ENCODE data around the gene CTSL.

Gene CTSL

GRCh38 chr9:87725900-87726709, at the start of gene CTSL:
Gene CTSL, plus strand, starts transcription at chr9:87726119. Its CDS starts 1,485 bp downstream, at chr9:87727604.
- DNase-seq (ENCODE audit: low read depth), result peak; percentile 90
- H3K4me3 ChIP-seq (replicated peaks; ENCODE audit: low read depth, low read length), result peak within 1 kb of the TSS; percentile 81
- TF ChIP-seq CTCF (IDR thresholded peaks at IDR 0.05; ENCODE audit: low read length, missing control alignments), result peak; percentile 10

DNA sequence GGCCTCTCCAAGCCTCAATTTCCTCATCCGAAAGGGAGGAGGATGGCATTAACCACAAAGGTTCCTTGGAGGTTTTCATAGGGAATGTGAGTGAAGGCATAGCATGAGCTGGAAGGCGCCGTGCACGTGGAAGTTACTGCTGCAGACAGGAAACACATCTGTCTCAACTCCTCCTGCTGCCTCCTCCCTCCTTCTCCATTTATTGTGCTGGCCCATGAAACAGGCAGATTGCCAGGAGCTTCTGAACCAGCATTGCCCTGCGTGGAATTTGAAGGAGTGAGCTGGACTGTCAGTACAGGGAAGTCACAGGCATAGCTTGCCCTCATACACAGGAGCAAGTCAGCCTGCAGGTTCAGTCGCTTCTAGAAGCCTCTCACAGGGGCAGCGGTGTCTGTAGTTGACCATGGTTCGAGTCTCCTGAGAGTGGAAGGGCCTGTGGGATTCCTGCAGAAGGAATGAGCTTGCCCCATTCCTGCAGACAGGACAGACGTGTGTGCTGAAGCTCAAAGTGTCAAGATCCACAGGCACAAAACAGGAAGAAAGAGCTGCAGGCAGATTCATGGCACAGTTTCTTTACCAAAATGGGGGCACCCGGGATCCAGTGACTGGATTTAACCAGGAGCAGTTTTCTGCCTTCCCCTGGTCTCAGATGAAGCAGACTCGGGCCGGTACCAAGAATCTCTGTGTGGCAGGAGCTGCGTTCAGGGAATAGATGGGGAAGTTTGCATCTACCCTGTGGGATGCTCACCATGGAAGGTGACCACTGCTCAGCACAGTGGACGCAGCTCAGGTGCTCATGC, 48.7 kb upstream of the CTSL start:
- no peak overlapping the region for H3K4me3 ChIP-seq (replicated peaks; ENCODE audit: low read depth, low read length)
- TF ChIP-seq CTCF (IDR thresholded peaks at IDR 0.05; ENCODE audit: low read length, missing control alignments), result no peak

GRCh38 chr9:87677776-87678587, 47.9 kb upstream of the CTSL start:
- no peak overlapping the region for H3K4me3 ChIP-seq (replicated peaks; ENCODE audit: low read depth, low read length)
- TF ChIP-seq CTCF (IDR thresholded peaks at IDR 0.05; ENCODE audit: low read length, missing control alignments), result no peak
- DNase-seq (ENCODE audit: low read depth), result no peak

More for the DNA sequence above, 48.7 kb upstream of the CTSL start:
- DNase-seq (ENCODE audit: low read depth), result peak; percentile 82

DNA sequence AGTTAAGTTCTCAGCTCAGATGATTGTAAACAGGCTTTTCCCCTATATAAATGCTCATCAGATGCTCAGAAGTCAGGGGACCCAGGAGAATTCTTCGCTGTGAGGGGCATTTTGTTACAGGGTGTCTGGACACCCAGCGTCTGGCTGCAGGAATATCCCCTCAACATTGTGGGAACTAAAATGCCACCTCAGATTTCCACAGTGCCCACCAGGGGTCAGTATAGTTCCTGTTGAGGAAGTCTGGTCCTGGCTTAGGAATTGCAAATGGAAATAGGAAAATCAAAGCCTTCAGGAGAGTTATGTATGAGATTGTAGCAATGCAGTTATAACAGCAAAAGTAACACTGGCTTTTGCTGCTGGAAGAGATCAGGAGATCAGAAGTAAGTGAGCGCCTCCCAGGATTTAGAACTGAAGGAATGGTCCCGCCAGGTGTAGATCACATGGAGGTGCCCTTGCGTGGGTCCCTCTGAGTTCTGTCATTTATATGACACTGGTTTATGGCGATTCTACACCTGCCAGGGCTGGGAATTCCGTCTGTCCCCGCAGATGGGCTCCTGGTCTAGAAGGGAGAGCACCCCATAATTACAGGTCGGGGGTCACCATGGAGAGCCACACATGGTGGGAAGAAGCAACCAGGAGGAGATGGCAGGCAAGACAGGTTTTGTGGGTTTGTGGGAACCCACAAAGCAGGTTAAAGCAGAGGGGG, 47.1 kb upstream of the CTSL start:
- peak; percentile 91 for TF ChIP-seq CTCF (IDR thresholded peaks at IDR 0.05; ENCODE audit: low read length, missing control alignments)
- no peak overlapping the region for H3K4me3 ChIP-seq (replicated peaks; ENCODE audit: low read depth, low read length)
- peak; percentile 85 for DNase-seq (ENCODE audit: low read depth)

DNA sequence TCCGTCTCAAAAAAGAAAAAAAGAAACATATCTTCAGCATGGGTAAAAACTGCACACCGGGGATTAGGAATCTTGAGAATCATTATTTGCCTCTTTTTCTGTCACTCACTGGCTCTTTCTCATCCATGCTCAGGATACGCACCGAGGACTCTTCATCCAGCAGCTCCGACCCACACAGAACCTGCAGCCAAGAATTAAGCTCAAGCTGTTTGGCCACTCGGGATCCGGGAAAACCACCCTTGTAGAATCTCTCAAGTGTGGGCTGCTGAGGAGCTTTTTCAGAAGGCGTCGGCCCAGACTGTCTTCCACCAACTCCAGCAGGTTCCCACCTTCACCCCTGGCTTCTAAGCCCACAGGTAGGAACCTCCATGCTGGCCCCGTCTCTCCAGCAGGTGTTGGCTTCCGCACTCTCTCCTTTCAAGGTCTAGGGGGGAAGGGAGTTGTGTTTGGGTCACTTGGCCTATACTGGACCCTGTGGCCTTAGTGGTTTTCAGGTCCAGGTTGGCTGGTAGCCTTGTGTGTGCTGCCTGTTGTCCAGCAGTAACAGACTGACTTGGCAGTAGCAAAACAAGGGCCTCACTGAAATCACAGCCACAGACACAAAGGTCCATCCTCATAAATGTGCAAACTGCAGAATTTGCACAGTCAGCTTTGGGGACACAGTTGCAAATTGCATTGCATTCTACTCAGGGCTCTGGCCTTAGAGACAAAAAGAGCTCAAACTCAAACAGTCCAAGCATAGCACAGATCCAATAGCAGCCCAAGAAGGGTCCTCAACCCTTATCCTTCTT, 44.5 kb upstream of the CTSL start:
- DNase-seq (ENCODE audit: low read depth), result no peak
- no peak for TF ChIP-seq CTCF (IDR thresholded peaks at IDR 0.05; ENCODE audit: low read length, missing control alignments)
- no peak overlapping the region for H3K4me3 ChIP-seq (replicated peaks; ENCODE audit: low read depth, low read length)

All from fibroblast of pulmonary artery (primary cell).